Kidney glomerular epithelial cell (primary cell): Measurements from ENCODE around the gene HDGFL1.

Experiments
- DNase-seq: peaks from one replicate; lab custom pipeline; 2025; lab: John Stamatoyannopoulos, UW

HDGFL1 gene

DNA sequence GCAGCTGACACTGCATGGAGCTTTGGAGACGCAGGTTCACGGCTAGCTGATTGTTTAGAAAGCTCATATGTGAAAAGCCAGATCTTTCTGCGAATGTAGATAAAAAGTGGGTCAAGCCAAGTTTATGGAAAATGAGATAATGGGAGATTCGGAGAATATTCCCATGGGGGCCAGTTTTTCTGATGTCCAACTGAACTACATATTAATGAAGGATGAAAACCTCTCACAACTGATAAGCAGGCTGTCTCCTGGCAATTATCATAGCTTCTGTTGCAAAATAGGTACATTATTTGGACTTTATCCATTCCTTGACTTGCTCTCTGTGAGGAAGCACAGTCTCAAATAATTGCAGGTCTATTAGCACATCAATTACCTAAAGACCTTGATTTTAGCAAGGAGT, 21.1 kb downstream of the HDGFL1 start:
- no peak for DNase-seq

DNA sequence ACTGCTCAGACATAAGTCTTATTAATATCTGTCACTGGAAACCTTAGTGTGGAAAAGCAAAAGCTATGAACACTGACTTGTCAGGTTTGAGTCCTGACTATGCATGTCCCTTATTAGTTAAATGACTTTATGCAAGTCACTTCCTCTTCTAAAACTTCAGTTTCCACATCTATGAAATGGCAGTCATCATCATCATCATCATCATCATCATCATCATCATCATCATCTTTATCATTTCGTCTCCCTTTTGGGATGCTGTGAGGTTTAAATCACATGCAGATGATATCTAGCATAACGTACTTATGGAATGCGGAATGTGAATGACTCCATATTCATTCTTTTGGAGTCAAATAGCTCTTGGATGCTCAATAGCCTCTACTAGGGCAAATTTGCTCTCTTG, 24.5 kb downstream of the HDGFL1 start:
- no peak for DNase-seq

- DNase-seq: no peak
Measured at GRCh38 chr6:22596011-22596410, 26.6 kb downstream of the HDGFL1 start.

DNA sequence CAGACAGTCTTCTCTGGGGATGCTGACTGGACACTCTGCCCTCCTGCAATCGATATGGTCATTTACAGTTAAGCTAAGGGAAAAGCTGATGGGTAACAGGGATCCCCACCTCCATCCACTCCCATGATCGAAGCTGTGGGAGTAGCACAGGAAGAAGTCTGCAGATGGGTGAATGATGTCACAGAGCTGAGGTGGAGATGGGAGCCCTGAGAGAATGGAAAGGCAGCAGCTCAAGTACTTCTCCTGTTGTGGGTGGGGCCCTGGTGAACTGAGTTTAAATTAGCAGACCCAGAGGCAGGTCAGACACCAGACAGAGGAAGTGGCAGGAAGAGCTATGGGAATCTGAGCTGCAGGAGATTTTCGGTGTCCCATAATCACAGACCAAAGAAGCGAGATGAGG, 29.0 kb downstream of the HDGFL1 start:
- no peak for DNase-seq

DNA sequence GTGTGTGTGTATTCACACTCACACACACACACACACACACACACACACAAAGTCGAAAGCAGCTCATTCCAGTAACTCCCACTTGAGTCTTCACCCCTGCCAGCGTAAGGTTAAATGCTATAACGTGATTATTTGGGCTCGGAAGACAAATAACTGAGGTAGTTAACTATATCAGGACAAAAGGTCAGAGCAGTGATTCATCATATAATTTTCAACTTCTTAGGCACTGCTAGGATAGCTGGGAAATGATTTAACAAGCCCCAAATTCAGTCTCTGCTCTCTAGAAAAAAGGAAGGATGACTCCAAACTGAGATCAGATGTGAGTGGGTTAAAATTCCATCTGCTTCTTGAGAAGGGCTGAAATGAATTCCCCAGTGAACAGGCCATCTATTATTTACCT, 30.7 kb downstream of the HDGFL1 start:
- no peak for DNase-seq

DNA sequence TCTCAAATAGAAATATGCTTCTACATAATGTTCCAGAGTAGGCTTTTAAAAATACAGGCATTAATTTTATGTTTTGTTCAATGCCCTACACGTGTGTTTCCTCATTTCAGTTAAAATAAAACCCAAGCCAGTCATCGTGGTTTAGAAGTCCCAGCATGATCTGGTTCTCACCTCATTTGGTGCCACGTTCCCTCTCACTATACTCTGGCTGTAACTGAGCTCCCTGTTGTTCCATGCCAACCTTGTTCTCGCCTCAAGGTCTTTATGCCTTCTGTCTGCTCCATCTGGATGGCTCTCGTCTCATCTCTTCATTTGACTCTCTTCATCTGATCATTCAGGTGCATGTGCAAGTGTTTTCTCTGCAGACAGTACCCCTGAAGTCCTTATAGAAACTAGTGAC, 32.6 kb downstream of the HDGFL1 start:
- DNase-seq: no peak

DNA sequence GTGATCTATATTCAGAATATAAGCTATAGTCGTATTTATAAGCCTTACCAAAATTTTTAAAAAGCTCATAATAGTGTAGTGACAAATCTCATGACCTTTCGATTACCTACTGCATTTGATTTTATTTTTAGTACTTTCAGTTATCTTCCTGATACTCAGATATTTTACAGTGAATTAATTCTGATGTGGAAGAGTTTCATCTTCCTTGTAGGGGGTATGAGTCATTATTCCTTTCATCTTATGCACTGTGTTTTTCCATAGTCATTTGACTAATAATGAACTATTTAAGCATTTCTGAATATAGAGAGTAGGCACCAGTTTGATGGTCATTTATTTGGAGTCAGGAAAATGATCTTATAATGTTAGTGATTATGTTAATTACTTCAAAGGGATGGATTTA, 36.4 kb downstream of the HDGFL1 start:
- no peak for DNase-seq

DNA sequence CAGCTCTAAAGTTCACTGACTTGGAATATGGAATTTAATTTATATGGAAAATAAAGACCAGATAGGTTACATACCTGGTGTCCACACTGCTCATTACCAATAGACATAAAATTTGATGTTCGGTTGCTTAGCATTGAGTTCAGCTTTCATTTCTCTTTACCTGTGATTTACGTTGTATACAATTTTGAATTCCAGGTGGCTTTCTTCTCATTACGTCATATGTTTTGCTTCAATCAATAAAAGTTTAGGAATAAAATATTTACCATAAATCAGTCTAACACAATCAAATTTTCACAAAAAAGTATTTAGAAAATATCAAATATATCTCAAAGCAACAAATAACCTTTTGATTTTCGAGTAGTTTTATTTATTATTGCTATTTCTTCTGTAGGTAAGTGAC, 40.8 kb downstream of the HDGFL1 start:
- no peak for DNase-seq

DNA sequence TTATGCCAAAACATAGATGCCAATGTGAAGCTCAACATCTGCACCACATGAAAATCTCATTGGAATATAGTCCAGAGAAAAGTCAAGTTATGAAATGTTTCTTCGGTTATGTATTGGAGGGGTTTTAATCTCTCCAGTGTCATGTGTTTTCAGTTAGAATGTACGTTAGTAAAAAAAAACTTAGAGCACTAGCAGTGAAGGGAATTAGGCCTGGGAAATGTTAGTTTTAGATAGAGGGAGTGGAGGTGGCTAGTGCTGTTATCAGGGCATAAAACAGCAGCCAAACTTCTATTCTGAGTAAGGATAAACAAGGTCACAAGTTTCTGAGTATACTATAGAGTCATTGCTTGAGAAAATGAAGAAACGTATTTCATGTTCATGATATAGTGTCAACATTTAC, 42.9 kb downstream of the HDGFL1 start:
- DNase-seq: no peak

- no peak for DNase-seq
Measured at GRCh38 chr6:22613051-22613450, 43.7 kb downstream of the HDGFL1 start.

- peak; percentile 73 for DNase-seq
Measured at GRCh38 chr6:22613695-22614094, 44.3 kb downstream of the HDGFL1 start.

DNA sequence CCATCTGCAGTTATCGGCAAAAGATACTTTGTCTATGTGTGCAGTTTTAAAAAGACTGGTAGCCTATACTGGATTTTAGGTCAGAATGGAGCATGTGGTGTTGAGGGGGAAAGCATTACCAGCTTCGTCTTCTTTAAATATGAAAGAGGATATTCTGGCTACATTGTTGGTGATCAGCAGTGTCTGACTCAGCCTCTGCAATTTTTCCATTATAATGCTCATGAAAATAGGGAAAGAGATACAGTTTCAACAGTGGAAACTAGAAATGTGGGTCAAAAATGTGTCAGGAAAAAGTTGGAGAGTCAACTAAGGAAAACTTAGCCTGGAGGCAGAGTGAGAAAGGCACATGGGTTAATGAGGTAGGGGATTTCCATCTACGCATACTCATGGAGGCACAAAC, 45.2 kb downstream of the HDGFL1 start:
- DNase-seq: no peak

- no peak for DNase-seq
Measured at GRCh38 chr6:22621028-22621427, 51.7 kb downstream of the HDGFL1 start.
